ENCODE data around the gene CDS2.

Gene CDS2

GRCh38 chr20:5230544-5230943 is 103.7 kb downstream of the CDS2 start:
- TF ChIP-seq, protein P1, sequence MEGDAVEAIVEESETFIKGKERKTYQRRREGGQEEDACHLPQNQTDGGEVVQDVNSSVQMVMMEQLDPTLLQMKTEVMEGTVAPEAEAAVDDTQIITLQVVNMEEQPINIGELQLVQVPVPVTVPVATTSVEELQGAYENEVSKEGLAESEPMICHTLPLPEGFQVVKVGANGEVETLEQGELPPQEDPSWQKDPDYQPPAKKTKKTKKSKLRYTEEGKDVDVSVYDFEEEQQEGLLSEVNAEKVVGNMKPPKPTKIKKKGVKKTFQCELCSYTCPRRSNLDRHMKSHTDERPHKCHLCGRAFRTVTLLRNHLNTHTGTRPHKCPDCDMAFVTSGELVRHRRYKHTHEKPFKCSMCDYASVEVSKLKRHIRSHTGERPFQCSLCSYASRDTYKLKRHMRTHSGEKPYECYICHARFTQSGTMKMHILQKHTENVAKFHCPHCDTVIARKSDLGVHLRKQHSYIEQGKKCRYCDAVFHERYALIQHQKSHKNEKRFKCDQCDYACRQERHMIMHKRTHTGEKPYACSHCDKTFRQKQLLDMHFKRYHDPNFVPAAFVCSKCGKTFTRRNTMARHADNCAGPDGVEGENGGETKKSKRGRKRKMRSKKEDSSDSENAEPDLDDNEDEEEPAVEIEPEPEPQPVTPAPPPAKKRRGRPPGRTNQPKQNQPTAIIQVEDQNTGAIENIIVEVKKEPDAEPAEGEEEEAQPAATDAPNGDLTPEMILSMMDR (IDR thresholded peaks at IDR 0.05; ENCODE audit: control extremely low read depth, extremely low read depth, low read depth, missing control alignments): no peak
- CTCF ChIA-PET: interaction anchor here (1.2 to 1.5 kb wide), 3 partner anchors 8 to 25 kb away, joined by 3 to 16 read pairs (median 3); no protein-coding TSS in a partner anchor
- DNase-seq (ENCODE audit: extremely low spot score): no peak
- POLR2A ChIA-PET: interaction anchor here (0.6 kb wide), 1 partner anchor 46 kb away, joined by 3 read pairs; no protein-coding TSS in a partner anchor

GRCh38 chr20:5234158-5234557 is 107.3 kb downstream of the CDS2 start:
- POLR2A ChIA-PET: no interaction called here
- no peak for DNase-seq (ENCODE audit: extremely low spot score)
- TF ChIP-seq, protein P1 (IDR thresholded peaks at IDR 0.05; ENCODE audit: control extremely low read depth, extremely low read depth, low read depth, missing control alignments): no peak
- CTCF ChIA-PET: interaction anchor here (1.3 to 1.4 kb wide), 3 partner anchors 9 to 18 kb away, joined by 3 to 9 read pairs (median 4); no protein-coding TSS in a partner anchor

GRCh38 chr20:5234978-5235377 is 108.2 kb downstream of the CDS2 start:
- no peak for DNase-seq (ENCODE audit: extremely low spot score)

More at GRCh38 chr20:5234978-5235377, 108.2 kb downstream of the CDS2 start:
- TF ChIP-seq, protein P1 (IDR thresholded peaks at IDR 0.05; ENCODE audit: control extremely low read depth, extremely low read depth, low read depth, missing control alignments): no peak
- POLR2A ChIA-PET: no interaction called here
- CTCF ChIA-PET: interaction anchor here (1.3 to 1.4 kb wide), 2 partner anchors 12 to 18 kb away, joined by 3 to 9 read pairs; no protein-coding TSS in a partner anchor

All from GM10248 (cell line).